Gastrocnemius medialis (tissue), 4 donors: ENCODE data around the gene KPNB1.

Experiments
- CTCF ChIP-seq, 5 experiments: fragments of 450-650 bp in 3 of 5; fragments of 200-600 bp in 2 of 5; sonication (generic) in 2 of 5; IDR thresholded peaks in 4 of 5; conservative IDR thresholded peaks in 1 of 5; 1 replicate in 4 of 5; 2 replicates in 1 of 5; pipeline ENCODE4 v1.5.1; 2016 to 2019; ENCODE audit warnings: antibody characterized with exemption in 5 of 5, mild to moderate bottlenecking in 3 of 5, moderate library complexity in 3 of 5
- POLR2A ChIP-seq, 2 donors: fragments of 450-650 bp; IDR thresholded peaks; one replicate each; pipeline ENCODE4 v1.6.1; 2017; ENCODE audit warnings: antibody characterized with exemption in 2 of 2, mild to moderate bottlenecking in 2 of 2, moderate library complexity in 2 of 2

- no peak for TF ChIP-seq POLR2A (IDR thresholded peaks at IDR 0.05)
- no peak for TF ChIP-seq CTCF (IDR thresholded peaks at IDR 0.05 in 4 of 5, conservative IDR thresholded peaks at IDR 0.05 in 1 of 5)
These were observed 21.6 kb upstream of the KPNB1 start for GRCh38 chr17:47628014-47628566.
